ENCODE data around the gene CORO2B.

Gene CORO2B

DNA sequence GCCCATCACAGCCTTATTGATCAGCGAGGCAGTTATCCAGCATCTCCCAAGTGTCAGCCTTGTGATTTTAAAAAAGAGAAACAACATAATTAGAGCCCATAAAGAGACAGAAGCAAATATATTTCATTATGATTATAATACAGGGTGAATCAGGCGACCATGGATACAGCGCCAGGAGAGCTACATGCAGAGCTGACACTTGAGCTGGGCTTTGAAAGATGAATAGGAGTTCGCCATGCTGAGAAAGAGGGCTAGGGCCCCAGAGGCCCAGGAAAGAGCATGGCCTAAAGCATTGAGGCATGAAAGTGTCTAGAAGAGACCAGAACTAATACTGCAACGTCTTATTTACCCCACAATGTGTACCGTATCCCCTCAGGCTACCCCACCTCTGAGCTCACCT is 4.2 kb upstream of the CORO2B start:
- DNase-seq, result no peak

GRCh38 chr15:68576235-68576892 is 2.4 kb upstream of the CORO2B start:
- peak; percentile 46 for DNase-seq

GRCh38 chr15:68578175-68578979 is 416 bp upstream of the CORO2B start:
- DNase-seq, result no peak

- DNase-seq, result no peak
These were observed 1.5 kb downstream of the CORO2B start for GRCh38 chr15:68580026-68580882.

GRCh38 chr15:68580883-68581155 is 2.0 kb downstream of the CORO2B start:
- DNase-seq, result no peak

- no peak for DNase-seq
These were observed 2.9 kb downstream of the CORO2B start for GRCh38 chr15:68581725-68582124.

GRCh38 chr15:68582236-68582635 is 3.4 kb downstream of the CORO2B start:
- no peak for DNase-seq

GRCh38 chr15:68582864-68583263 is 4.1 kb downstream of the CORO2B start:
- DNase-seq, result no peak

DNA sequence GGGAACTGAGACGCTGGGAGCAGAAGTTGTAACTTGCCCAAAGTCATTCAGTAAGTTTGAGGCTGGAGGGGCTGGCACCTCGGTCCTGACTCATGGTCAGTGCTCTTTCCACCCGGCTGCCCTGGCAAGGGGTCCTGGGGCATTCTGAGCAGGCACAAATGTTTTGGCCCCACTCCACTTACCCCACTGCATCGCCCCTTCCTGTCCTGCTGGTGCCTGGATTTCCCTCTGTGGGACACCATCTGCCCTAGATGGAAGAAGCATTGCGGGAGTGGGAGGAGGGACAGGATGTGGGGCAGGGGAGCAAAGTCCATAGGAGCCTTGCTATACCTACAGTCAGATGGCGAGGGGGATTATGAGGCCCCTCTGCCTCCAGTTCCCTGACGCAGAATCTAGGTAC is 4.5 kb downstream of the CORO2B start:
- DNase-seq, result no peak

DNA sequence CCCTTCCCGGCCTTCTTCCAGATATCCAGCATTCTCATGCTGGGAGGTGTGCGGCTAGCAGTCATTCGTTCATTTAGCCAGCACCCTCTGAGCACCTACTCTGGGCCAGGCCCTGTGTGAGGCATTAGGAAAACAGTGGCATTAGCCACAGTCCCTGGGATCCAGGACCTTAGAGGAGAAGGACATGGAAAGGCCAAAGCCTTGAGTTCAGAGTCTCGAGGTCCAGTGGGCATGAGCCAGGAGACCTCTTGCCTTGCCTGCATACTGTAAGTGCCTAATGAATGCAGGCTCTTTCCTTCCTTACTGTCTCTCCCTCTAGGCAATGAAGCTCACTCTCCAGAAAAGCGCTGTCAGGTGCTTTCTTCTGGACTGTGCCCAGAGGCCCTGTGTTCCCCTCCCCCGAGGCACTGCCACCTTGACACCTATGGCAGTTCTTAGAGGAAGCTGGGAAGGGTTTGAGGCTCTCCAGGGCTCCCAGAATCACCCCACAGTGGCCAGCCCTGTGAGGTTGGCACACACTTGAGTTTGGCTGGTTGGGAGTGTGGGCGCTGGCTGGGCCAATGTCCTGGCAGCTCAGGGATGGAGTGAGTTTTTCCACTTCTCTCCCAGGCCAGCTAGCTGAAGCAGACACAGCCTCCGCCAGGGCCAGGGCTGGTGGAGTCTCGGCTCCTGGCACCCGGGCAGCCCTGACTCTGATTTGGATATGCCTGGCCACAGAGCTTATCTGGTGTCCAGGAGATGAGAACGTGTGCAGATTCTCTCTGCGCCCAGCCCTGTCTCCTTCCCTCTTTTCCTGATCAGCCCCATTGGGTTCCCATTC is 5.4 kb downstream of the CORO2B start:
- DNase-seq, result no peak

- peak; percentile 93 for DNase-seq
These were observed 6.2 kb downstream of the CORO2B start for GRCh38 chr15:68584756-68585573.

DNA sequence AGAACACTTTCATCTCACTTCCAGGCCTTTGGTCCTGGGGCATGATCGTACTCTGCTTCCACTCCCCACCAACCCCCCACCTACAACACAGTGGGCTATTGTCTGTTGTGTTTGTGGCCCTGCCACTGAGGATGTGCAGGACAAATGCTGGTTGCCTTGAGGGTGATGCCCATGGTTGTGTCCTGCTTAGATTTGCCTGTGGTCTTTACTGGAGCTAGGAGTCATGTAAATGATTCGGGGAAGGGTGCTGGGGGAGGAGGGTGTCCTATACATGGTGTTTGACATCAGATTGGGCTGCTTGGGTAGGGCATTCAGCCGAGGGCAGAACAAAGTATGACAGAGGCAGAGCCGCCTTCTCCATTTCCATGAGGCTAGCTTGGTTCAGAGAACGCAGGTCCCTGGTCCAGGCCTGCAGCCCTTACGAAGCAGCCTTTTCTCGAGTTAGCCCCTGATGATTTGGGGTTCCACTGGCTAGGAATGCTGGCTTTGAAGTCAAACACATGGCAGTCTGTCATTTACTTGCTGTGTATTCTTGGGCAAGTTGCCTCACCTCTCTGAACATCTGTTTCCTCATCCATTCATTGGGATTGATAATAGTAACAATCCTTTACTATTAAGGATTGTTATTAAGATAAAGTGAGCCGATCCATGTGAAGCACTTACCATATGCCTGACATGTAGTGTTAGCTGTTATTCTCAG is 6.9 kb downstream of the CORO2B start:
- no peak for DNase-seq

- no peak for DNase-seq
These were observed 7.6 kb downstream of the CORO2B start for GRCh38 chr15:68586274-68586961.

- no peak for DNase-seq
These were observed 9.1 kb downstream of the CORO2B start for GRCh38 chr15:68587769-68588385.

GRCh38 chr15:68589053-68589452 is 10.3 kb downstream of the CORO2B start:
- no peak for DNase-seq

GRCh38 chr15:68589783-68590710 is 11.3 kb downstream of the CORO2B start:
- no peak for DNase-seq

GRCh38 chr15:68590721-68591389 is 12.1 kb downstream of the CORO2B start:
- DNase-seq, result no peak

GRCh38 chr15:68592054-68592453 is 13.3 kb downstream of the CORO2B start:
- DNase-seq, result no peak

DNA sequence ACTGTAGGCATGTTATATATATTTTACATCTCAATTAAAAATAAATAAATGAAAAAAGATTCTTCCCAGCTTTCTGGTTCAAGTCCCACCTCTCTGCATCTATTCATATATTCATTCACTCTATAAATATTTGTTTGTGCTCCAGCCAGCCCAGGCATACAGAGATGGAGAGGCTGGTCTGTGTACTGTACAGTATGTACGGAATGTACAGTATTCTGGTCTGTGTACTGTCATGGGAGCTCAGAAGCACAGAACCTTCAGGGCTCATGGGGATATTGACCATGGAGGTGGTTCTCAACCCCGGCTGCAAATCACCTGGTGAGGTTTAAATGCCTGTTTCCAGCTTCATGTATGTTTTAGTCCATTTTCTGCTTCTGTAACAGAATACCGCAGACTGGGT is 13.8 kb downstream of the CORO2B start:
- DNase-seq, result no peak
